ENCODE results near the gene PRSS48.
"Not testable (repeated sequence)": the region's sequence is repeated elsewhere in the genome, so short reads cannot be mapped to it uniquely, and the experiment has no call there.

PRSS48 gene

GRCh38 chr4:151321586-151321985 lies 44.6 kb downstream of the PRSS48 start:
- DNase-seq, result no peak

GRCh38 chr4:151322161-151322560 lies 45.2 kb downstream of the PRSS48 start:
- DNase-seq, result not testable (repeated sequence)

- DNase-seq, result no peak
Measured at GRCh38 chr4:151322570-151322969, 45.6 kb downstream of the PRSS48 start.

GRCh38 chr4:151323667-151324066 lies 46.7 kb downstream of the PRSS48 start:
- DNase-seq, result no peak

GRCh38 chr4:151324124-151324751 lies 47.3 kb downstream of the PRSS48 start:
- no peak for DNase-seq

GRCh38 chr4:151324752-151325110 lies 47.8 kb downstream of the PRSS48 start:
- no peak for DNase-seq

- no peak for DNase-seq
Measured at GRCh38 chr4:151325111-151325948, 48.4 kb downstream of the PRSS48 start, which contains the start of gene SH3D19. SH3D19 (minus strand) TSS chr4:151325605; CDS start chr4:151325352, 253 bp downstream.

GRCh38 chr4:151325949-151326246 lies 48.9 kb downstream of the PRSS48 start:
- DNase-seq, result no peak

GRCh38 chr4:151329217-151330007 lies 52.5 kb downstream of the PRSS48 start:
- DNase-seq, result no peak

- no peak for DNase-seq
Measured at GRCh38 chr4:151331276-151332042, 54.5 kb downstream of the PRSS48 start.

- DNase-seq, result no peak
Measured at GRCh38 chr4:151339467-151339866, 62.5 kb downstream of the PRSS48 start.

GRCh38 chr4:151340751-151341385 lies 63.9 kb downstream of the PRSS48 start:
- DNase-seq, result no peak
